GM21423 (cell line): Measurements from ENCODE around the gene OSTF1.
A peak's percentile ranks its signal among the peaks of the same experiment; 100 is the strongest.

Experiments used
- ATAC-seq: cut with Tn5 transposase; IDR thresholded peaks from one replicate; pipeline ENCODE4 v1.9.1; 2021; ENCODE audit warnings: mild to moderate bottlenecking, moderate library complexity; ENCODE audit not compliant: unreplicated experiment

OSTF1 gene

GRCh38 chr9:75087824-75088645 lies at the start of gene OSTF1, which contains the start of gene NMRK1:
Gene OSTF1, plus strand, starts transcription at chr9:75088514. Its CDS starts 179 bp downstream, at chr9:75088693.
Gene NMRK1, minus strand, starts transcription at chr9:75088155. Its CDS starts 5,040 bp downstream, at chr9:75083115.
- peak; percentile 91 for ATAC-seq

GRCh38 chr9:75039009-75039408 lies 49.3 kb upstream of the OSTF1 start:
- no peak for ATAC-seq

- no peak for ATAC-seq
These were observed 48.5 kb upstream of the OSTF1 start for GRCh38 chr9:75039801-75040200.

GRCh38 chr9:75041041-75041440 lies 47.3 kb upstream of the OSTF1 start:
- ATAC-seq: no peak

- ATAC-seq: no peak
These were observed 41.5 kb upstream of the OSTF1 start for GRCh38 chr9:75046725-75047345.

- no peak for ATAC-seq
These were observed 40.8 kb upstream of the OSTF1 start for GRCh38 chr9:75047506-75047905.

GRCh38 chr9:75051285-75051684 lies 37.0 kb upstream of the OSTF1 start:
- ATAC-seq: no peak

- ATAC-seq: peak; percentile 96
These were observed 34.4 kb upstream of the OSTF1 start for GRCh38 chr9:75053869-75054268.

GRCh38 chr9:75054368-75055001 lies 33.8 kb upstream of the OSTF1 start:
- no peak for ATAC-seq

- ATAC-seq: no peak
These were observed 27.1 kb upstream of the OSTF1 start for GRCh38 chr9:75061169-75061568.

- no peak for ATAC-seq
These were observed 24.6 kb upstream of the OSTF1 start for GRCh38 chr9:75063556-75064305.

GRCh38 chr9:75064307-75065025 lies 23.8 kb upstream of the OSTF1 start:
- ATAC-seq: no peak

GRCh38 chr9:75065510-75065909 lies 22.8 kb upstream of the OSTF1 start:
- no peak for ATAC-seq

GRCh38 chr9:75067894-75068293 lies 20.4 kb upstream of the OSTF1 start:
- ATAC-seq: no peak

- no peak for ATAC-seq
These were observed 19.1 kb upstream of the OSTF1 start for GRCh38 chr9:75069171-75069570.

- ATAC-seq: peak; percentile 82
These were observed 16.7 kb upstream of the OSTF1 start for GRCh38 chr9:75071530-75072122.

- ATAC-seq: no peak
These were observed 15.4 kb upstream of the OSTF1 start for GRCh38 chr9:75072895-75073294.

- ATAC-seq: no peak
These were observed 6.7 kb upstream of the OSTF1 start for GRCh38 chr9:75081632-75082031.

GRCh38 chr9:75083188-75083970 lies 4.9 kb upstream of the OSTF1 start:
- ATAC-seq: no peak
